AG04450 (cell line): Measurements from ENCODE around the gene SLIT3. TPM values are rescaled to one million over a fixed set of nuclear protein-coding genes. Genes with fewer than 3 reads are reported as not detected.

Experiments
- CTCF ChIA-PET: fragments of 300-600, 350-600 bp; formaldehyde crosslinking; extraction: SDS; loops from one replicate; lab custom pipeline; 2022; ENCODE audit warnings: antibody characterized with exemption, inconsistent platforms; lab: Charles Lee
- POLR2A ChIA-PET: fragments of 350-600 bp; formaldehyde crosslinking; extraction: SDS; loops from one replicate; lab custom pipeline; 2021; ENCODE audit warnings: antibody characterized with exemption, inconsistent platforms; lab: Yijun Ruan, JAX
- DNase-seq: peaks from one replicate; pipeline ENCODE4 v3.0.0-alpha.2; 2011; ENCODE audit warnings: low read depth, low spot score
- H3K27ac ChIP-seq: one replicate; pipeline ENCODE4 v1.5.1; 2012; ENCODE audit warnings: low read depth, low read length, control low read depth
- H3K27me3 ChIP-seq: one replicate; pipeline ENCODE4 v1.6.0; 2012; ENCODE audit warnings: low read length; ENCODE audit not compliant: control insufficient read depth, insufficient read depth
- H3K4me3 ChIP-seq: 2 replicates; pipeline ENCODE4 v1.5.1; 2011; ENCODE audit warnings: mild to moderate bottlenecking, low read depth, low read length, control low read depth
- H3K9me3 ChIP-seq: 2 replicates; pipeline ENCODE4 v1.5.1; 2012; ENCODE audit warnings: low read length; ENCODE audit not compliant: control insufficient read depth, insufficient read depth
- polyA plus RNA-seq: library from polyadenylated mRNA; depleted of rRNA; stranded (reverse); fragments of >200 nt; gene quantifications from 2 replicates; pipeline ENCODE4 v1.2.3, GENCODE V29; 2011
- TF ChIP-seq, protein P1 (sequence below): IDR thresholded peaks from 2 replicates; pipeline ENCODE4 v1.5.1; 2011; ENCODE audit warnings: low read depth, low read length, control low read depth, inconsistent platforms

Gene SLIT3
- polyA plus RNA-seq, 1 experiment = 0.26 TPM

DNA sequence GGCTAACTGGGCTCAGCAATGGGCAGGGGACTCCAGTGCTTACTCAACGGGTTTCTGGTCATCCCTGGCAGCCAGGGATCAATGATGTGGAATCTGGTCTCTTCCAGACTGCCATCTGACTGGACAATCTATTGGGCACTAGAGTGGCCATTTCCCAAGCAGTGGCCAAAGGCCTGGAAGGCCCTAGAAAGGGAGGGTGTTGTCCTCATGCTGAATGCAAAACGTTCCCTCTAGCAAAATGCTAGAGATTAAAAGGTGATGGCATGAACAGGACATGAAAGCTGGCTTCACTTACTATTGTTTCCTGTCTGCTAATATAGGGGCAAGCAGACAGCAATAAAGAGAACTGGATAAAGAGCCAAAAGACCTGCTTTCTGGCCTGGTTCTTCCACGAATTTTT, 467.6 kb downstream of the SLIT3 start:
- Histone ChIP-seq H3K9me3 (no peaks in the 10 kb centered on the region), H3K27me3 (no peaks in the 10 kb centered on the region), H3K4me3 (no peak overlapping the region), H3K27ac (no peak overlapping the region)
- TF ChIP-seq, protein P1, sequence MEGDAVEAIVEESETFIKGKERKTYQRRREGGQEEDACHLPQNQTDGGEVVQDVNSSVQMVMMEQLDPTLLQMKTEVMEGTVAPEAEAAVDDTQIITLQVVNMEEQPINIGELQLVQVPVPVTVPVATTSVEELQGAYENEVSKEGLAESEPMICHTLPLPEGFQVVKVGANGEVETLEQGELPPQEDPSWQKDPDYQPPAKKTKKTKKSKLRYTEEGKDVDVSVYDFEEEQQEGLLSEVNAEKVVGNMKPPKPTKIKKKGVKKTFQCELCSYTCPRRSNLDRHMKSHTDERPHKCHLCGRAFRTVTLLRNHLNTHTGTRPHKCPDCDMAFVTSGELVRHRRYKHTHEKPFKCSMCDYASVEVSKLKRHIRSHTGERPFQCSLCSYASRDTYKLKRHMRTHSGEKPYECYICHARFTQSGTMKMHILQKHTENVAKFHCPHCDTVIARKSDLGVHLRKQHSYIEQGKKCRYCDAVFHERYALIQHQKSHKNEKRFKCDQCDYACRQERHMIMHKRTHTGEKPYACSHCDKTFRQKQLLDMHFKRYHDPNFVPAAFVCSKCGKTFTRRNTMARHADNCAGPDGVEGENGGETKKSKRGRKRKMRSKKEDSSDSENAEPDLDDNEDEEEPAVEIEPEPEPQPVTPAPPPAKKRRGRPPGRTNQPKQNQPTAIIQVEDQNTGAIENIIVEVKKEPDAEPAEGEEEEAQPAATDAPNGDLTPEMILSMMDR = no peak
- no peak for DNase-seq
- POLR2A ChIA-PET = interaction anchor here (0.7 kb wide), 1 partner anchor 424 kb away, joined by 3 read pairs; no protein-coding TSS in a partner anchor
- CTCF ChIA-PET = no interaction called here

DNA sequence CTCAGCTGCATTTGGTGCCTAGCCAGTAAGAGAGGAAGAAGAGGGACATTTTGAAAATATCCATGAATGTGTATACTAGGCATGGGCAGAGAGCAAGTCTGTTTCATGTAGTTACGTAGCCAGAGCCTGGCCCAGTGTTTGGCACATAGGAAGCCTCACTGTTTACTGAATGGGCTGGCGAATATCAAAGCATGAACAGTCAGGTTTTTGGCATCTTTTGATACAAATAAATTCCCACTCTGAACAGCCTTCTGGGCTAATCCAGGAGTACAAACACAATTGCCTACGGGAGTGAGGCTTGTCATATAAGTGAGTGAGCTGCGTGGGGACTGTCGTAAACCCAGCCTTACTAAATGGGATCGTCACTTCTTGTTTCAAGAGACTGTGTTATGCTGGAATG, 468.6 kb downstream of the SLIT3 start:
- CTCF ChIA-PET = no interaction called here
- no peak overlapping the region for H3K27ac ChIP-seq

DNA sequence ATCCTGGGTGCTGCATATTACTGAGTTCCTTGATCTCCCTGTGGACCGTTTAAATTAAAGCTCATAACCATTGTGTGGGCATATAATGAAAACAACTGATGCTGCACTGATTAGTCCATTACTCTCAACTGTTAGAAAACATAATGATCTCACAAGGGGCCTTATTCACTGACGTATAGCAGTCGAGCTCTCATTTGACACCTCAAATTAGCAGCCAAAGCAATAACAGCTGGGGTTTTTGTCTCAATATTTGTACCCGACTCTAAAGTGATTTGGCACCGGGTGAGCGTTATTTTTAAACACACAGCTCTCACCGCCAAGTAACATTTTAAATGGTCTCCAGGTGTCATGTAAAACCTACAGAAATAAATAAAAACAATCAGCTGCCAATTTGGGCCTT, 469.6 kb downstream of the SLIT3 start:
- CTCF ChIA-PET = no interaction called here
- TF ChIP-seq, protein P1 = no peak
- Histone ChIP-seq H3K27me3 (no peaks in the 10 kb centered on the region), H3K4me3 (no peak overlapping the region), H3K27ac (no peak overlapping the region), H3K9me3 (no peaks in the 10 kb centered on the region)
- no peak for DNase-seq
- POLR2A ChIA-PET = no interaction called here

More for the DNA sequence above, 468.6 kb downstream of the SLIT3 start:
- POLR2A ChIA-PET = no interaction called here
- TF ChIP-seq, protein P1 = no peak
- DNase-seq = no peak
- no peaks in the 10 kb centered on the region for H3K9me3 ChIP-seq
- H3K27me3 ChIP-seq = no peaks in the 10 kb centered on the region
- H3K4me3 ChIP-seq = no peak overlapping the region

DNA sequence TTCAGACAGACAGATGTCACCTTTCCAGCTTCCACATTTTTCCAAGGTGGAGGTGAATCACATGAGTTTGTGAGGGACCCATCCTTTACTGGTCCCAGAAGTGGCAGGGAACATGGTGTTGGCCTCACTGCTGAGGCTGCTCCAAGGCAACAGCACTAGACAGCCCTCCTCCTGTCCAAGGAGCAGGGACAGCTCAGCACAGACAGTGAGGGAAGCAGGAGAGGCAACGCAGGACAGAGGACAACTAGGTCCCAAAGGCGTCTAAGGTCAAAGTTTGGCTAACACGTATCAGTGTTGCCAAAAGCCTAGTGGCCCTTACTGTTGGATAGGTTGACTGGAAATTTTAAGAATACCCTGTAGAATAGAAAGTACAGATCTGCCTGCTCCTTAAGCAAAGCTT, 470.1 kb downstream of the SLIT3 start:
- H3K27ac ChIP-seq = no peak overlapping the region
- no peak for DNase-seq
- no peak overlapping the region for H3K4me3 ChIP-seq
- ChIA-PET CTCF (no interaction called here), POLR2A (no interaction called here)
- no peaks in the 10 kb centered on the region for H3K27me3 ChIP-seq
- H3K9me3 ChIP-seq = no peaks in the 10 kb centered on the region
- TF ChIP-seq, protein P1 = no peak

DNA sequence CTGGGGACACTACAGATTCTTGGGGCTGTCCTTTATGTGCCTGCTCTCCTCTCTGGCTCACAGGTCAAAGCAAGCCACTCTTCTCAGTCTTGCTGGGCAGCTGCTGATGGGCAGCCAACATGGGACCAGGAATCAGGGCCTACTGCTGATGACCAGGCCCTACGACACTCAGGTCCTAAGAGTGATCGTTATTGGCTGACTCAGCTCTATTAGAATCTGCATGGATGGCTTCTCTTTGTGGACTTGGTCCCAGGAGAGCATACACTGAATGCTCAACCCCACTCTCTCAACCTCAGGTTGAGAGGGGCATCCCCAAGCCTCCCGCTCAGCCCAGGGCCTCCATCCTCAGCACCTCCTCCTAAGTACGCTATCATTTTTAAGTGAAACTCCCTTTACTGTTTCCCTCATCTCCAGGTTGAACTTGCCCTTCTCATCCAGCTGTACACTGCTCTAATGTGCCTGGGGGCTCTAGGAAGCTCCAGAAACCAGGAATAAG, 471.0 kb downstream of the SLIT3 start:
- no peak for DNase-seq
- TF ChIP-seq, protein P1 = no peak
- CTCF ChIA-PET = no interaction called here
- Histone ChIP-seq H3K4me3 (no peak overlapping the region), H3K27ac (no peak overlapping the region), H3K9me3 (no peaks in the 10 kb centered on the region), H3K27me3 (no peaks in the 10 kb centered on the region)
- POLR2A ChIA-PET = no interaction called here
